Subcutaneous adipose tissue (tissue), 4 donors: ENCODE data around the gene MZT1. TPM values are rescaled to one million over a fixed set of nuclear protein-coding genes. Genes with fewer than 3 reads are reported as not detected.

Experiments used
- total RNA-seq, 4 donors: library from RNA; depleted of rRNA; stranded (reverse); fragments of >200 nt; gene quantifications; one replicate each; pipeline ENCODE4 v1.1.0, GENCODE V29; 2016
- TF ChIP-seq, protein P1 (sequence below): fragments of 450-650 bp; IDR thresholded peaks from one replicate; pipeline ENCODE4 v1.5.1; 2016; ENCODE audit warnings: low read depth, mild to moderate bottlenecking, control low read depth, antibody characterized with exemption, moderate library complexity

Gene MZT1
- total RNA-seq, 4 donors from 2014 or later: 4.5 to 10.9 (median 8.8) TPM

- TF ChIP-seq, protein P1, sequence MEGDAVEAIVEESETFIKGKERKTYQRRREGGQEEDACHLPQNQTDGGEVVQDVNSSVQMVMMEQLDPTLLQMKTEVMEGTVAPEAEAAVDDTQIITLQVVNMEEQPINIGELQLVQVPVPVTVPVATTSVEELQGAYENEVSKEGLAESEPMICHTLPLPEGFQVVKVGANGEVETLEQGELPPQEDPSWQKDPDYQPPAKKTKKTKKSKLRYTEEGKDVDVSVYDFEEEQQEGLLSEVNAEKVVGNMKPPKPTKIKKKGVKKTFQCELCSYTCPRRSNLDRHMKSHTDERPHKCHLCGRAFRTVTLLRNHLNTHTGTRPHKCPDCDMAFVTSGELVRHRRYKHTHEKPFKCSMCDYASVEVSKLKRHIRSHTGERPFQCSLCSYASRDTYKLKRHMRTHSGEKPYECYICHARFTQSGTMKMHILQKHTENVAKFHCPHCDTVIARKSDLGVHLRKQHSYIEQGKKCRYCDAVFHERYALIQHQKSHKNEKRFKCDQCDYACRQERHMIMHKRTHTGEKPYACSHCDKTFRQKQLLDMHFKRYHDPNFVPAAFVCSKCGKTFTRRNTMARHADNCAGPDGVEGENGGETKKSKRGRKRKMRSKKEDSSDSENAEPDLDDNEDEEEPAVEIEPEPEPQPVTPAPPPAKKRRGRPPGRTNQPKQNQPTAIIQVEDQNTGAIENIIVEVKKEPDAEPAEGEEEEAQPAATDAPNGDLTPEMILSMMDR: no peak
These were observed 29.3 kb downstream of the MZT1 start for GRCh38 chr13:72698164-72698563.

DNA sequence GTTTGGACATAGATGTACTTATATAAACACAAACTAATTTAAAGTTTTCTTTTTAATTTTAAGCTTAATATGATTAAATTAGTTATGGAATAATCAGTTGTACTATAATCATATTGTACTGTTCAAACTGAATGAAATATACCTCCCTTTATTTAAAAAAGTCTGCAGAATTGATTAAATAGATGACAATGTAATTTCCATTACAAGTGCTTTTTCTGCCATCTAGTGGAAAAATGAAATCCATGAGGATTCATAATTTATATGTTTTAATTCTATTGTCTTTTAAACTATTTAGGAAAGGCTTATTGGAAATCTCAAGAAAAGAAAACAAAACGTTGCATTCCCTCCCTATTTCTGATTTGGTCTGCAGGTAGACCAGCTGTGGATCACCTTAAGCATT is 30.9 kb downstream of the MZT1 start:
- TF ChIP-seq, protein P1: no peak

DNA sequence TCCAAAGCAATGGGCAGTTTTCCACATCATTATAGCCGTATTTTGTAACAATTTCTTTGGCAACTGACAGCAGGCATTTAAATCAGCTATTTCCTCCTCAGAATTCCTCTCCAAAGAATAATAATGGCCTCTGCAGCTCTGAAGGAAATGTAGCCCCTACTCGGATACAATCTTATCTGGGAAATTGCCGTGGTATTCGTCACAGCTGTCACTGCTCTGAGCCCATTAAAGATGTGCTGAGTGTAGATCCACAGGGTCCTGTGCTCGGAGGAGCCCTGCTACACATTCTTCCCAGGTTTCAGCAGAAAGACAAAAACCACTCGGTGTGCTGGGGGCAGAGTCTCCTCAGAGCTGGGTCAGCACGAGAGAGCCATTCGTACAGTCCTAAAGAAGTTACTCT is 33.1 kb downstream of the MZT1 start:
- TF ChIP-seq, protein P1: no peak

DNA sequence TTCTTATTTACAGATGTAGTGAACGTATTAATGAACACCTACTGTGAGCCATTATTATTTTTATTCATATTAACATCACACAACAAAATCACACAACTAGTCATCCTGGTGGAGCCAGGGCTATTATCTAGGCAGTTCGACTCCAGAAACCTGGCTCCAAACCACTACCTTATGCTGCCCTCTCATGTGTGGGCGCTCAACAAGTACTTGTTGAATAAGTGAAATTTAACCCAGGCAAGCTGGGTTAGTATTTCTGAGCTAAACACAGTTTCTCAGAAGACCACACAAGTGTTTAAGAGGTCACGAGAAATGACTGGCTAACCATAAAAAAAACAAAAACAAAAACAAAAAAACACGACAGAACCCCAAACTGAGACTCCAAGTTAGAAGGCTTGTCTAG is 33.6 kb downstream of the MZT1 start:
- TF ChIP-seq, protein P1: no peak

DNA sequence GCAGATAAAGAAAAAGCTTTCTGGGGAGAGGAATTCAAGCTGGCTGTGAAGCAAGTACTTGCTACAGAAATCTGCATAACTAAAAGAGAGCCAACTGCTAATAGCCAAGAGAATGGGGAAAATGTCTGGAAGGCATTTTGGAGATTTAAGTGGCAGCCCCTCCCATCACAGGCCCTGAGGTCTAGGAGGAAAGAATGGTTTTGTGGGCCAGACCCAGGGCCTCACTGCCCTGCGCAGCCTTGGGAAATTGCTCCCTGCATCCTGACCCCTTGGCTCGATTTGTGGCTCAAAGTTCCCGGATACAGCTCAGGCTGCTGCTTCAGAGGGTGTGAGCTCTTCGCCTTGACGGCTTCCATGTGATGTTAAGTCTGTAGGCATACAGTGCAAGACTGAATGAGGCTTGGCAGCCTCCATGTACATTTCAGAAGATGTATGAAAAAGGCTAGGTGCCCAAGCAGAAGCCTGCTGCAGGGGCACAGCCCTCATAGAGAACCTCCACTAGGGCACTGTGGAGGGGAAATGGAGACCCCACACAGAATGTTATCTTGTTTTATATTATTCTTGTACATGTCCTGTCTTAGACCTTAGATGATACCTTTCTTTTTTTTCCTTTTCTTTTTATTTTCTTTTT is 34.4 kb downstream of the MZT1 start:
- TF ChIP-seq, protein P1: no peak

DNA sequence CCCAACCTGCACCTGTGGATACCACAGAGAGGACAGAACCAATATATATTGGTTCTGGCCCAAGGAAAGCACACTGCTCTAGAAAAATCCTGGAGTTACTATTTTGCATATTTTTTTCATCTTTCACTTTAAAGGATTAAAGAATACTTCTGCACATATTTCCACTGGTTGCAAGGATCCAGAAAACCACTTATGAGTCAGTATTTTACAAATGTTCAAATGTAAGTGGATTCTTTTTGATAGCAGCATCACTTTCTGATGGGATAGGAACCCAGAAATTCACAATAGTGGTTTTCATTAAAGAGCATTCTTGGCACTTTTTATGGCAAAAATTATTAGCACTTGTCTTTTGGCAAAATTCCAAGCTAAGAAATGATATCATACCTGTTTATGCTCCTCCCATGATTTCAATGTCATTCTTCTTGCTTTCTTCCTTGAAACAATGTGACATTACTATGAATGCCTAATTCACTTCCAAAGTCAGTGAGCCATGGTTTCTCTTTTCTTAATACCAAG is 38.2 kb downstream of the MZT1 start:
- TF ChIP-seq, protein P1: no peak

- TF ChIP-seq, protein P1: no peak
These were observed 40.7 kb downstream of the MZT1 start for GRCh38 chr13:72686766-72687165.
